SJCRH30 (cell line): ENCODE results near the gene SMG6. TPM values are rescaled to one million over a fixed set of nuclear protein-coding genes. Genes with fewer than 3 reads are reported as not detected.

Source experiments
- DNase-seq, 2 experiments: peaks; one replicate each; pipeline ENCODE4 v3.0.0-alpha.2; 2015 to 2020
- H3K27ac ChIP-seq: fragments of 250-450 bp; sonication (Bioruptor Pico); 2 replicates; pipeline ENCODE4 v1.5.1; 2020; ENCODE audit warnings: mild to moderate bottlenecking, moderate library complexity
- H3K27me3 ChIP-seq: fragments of 250-450 bp; sonication (Bioruptor Pico); 2 replicates; pipeline ENCODE4 v1.5.1; 2020; ENCODE audit warnings: mild to moderate bottlenecking, moderate library complexity
- H3K36me3 ChIP-seq: fragments of 250-450 bp; sonication (Bioruptor Pico); 2 replicates; pipeline ENCODE4 v1.5.1; 2020; ENCODE audit warnings: mild to moderate bottlenecking, moderate library complexity
- H3K4me1 ChIP-seq: fragments of 250-450 bp; sonication (Bioruptor Pico); 2 replicates; pipeline ENCODE4 v1.5.1; 2020; ENCODE audit warnings: mild to moderate bottlenecking, moderate library complexity
- H3K4me3 ChIP-seq: fragments of 250-450 bp; sonication (Bioruptor Pico); 2 replicates; pipeline ENCODE4 v1.5.1; 2020; ENCODE audit warnings: mild to moderate bottlenecking, moderate library complexity
- H3K9me3 ChIP-seq: fragments of 250-450 bp; sonication (Bioruptor Pico); replicated peaks from 2 replicates; pipeline ENCODE4 v1.5.1; 2020; ENCODE audit warnings: mild to moderate bottlenecking, moderate library complexity
- total RNA-seq: library from RNA; depleted of rRNA; stranded (reverse); fragments of >200 nt; shearing (Covaris generic); gene quantifications from 2 replicates; pipeline ENCODE4 v1.2.3, GENCODE V29; 2014

Gene SMG6
- total RNA-seq, 1 experiment from 2014 or later: 13.0 TPM

DNA sequence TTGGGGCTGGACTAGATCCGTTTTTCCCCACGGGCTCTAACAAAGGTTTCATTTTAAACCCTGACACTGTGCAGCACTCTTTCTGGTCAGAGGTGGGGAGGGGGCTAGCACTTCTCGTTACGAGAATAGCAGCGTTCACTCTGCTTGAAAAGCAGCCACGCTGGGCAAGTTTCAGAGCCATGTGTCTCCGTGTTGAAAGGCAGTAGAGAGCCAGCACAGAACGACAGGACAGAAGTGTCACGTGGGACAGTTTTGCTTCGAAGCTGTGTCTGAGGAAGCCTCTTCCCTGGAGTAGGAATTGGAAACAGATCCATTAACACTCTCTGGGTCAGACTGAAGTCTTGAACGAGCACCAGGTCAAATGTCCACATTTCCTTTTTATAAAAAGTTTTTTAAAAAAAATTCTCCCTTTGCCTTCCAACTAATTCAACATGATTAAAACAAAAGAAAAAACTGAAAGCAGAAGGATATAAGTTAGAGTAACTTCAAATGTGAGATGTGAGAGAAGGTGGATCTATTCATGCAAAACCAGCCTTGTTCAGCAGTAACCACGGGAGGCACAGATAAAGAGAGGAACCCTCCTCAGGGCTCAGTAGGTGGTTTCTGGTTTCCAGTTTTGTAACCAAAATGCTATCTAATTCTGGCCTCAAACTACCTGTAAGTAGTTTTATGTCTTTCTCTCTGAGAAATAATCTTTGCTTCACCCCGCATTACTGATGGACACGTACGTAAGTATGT is 65.0 kb downstream of the SMG6 start:
- Histone ChIP-seq H3K36me3 (no peaks in the 10 kb centered on the region; the same call in 1 of the 2 replicates), H3K4me1 (no peaks in the 10 kb centered on the region), H3K9me3 (no peaks in the 10 kb centered on the region), H3K27ac (no peak overlapping the region), H3K27me3 (no peaks in the 10 kb centered on the region), H3K4me3 (no peak overlapping the region)
- no peak for DNase-seq

DNA sequence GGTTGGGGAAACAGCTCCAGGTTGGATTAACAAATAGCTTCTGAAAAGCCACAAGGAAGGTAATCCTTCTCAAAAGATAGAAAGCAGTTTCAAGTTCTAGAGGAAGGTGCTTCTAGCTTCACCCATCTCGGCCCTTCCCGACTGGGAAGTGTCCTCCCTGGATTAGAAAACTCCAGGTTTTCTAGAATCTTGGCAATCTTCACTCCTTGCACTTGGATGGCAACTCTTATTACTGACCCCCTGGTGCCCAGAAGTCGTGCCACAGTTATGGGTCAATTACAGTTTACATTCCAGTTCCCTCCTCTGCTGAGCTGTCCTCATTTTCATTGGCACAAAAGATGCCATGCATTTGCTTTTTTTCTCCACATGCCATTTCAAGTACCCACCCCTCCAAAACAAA is 65.6 kb downstream of the SMG6 start:
- no peak for DNase-seq

DNA sequence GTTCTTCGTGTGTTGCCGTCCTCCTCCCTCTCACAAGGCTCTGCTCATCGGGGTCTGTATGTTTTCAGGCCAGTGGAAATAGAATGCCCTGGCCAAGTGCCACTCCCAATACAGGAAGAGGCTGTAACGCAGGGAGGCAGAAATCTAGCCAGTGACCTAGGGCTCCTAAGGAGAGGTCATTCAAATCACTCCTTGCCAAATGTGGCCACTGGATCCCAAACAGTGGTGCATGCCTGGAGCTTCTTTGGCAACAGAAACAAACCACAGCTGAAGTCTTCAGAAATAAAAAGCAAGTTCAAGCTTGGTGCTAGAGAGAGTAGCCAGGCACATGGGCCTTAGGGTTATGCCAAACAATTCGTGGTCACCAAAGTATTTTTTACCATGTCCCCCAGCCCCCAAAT is 66.1 kb downstream of the SMG6 start:
- H3K9me3 ChIP-seq: no peaks in the 10 kb centered on the region
- H3K27ac ChIP-seq: no peak overlapping the region
- H3K4me3 ChIP-seq: no peak overlapping the region
- no peaks in the 10 kb centered on the region; the same call in 1 of the 2 replicates for H3K36me3 ChIP-seq
- no peak for DNase-seq
- no peaks in the 10 kb centered on the region for H3K27me3 ChIP-seq
- H3K4me1 ChIP-seq: no peaks in the 10 kb centered on the region

More for the DNA sequence above, 65.6 kb downstream of the SMG6 start:
- Histone ChIP-seq H3K27ac (no peak overlapping the region), H3K4me1 (no peaks in the 10 kb centered on the region), H3K27me3 (no peaks in the 10 kb centered on the region), H3K9me3 (no peaks in the 10 kb centered on the region), H3K4me3 (no peak overlapping the region), H3K36me3 (no peaks in the 10 kb centered on the region; the same call in 1 of the 2 replicates)

DNA sequence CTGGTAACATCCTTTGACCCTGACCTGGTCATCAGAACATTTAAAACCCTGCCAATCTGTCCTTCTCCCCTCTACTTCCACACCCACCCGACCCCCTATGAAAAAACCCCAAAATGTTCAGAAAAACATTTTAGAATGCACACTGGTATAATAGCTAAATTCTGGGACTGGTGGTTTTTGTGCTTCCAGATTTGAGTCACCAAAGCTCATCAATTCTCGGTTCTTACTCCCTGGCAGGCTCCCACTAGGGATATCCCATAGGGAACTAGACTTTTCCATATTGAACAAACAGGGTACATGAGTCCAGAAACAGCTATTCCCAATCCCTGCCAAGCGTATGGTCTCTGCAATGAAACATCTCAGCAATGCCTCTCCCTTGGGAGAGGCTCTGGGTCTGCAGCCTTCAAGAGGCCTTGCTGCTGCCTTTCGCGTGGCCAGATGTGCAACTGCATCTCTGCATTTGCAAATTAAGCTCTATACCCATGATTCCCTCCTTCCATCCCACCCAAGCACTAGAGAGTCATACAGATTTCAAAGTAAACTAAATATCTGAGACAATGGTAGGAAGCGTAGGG is 67.7 kb downstream of the SMG6 start:
- no peaks in the 10 kb centered on the region for H3K4me1 ChIP-seq
- DNase-seq: no peak
- no peak overlapping the region for H3K27ac ChIP-seq
- H3K27me3 ChIP-seq: no peaks in the 10 kb centered on the region
- no peaks in the 10 kb centered on the region for H3K9me3 ChIP-seq
- no peak overlapping the region for H3K4me3 ChIP-seq
- no peaks in the 10 kb centered on the region; the same call in 1 of the 2 replicates for H3K36me3 ChIP-seq

DNA sequence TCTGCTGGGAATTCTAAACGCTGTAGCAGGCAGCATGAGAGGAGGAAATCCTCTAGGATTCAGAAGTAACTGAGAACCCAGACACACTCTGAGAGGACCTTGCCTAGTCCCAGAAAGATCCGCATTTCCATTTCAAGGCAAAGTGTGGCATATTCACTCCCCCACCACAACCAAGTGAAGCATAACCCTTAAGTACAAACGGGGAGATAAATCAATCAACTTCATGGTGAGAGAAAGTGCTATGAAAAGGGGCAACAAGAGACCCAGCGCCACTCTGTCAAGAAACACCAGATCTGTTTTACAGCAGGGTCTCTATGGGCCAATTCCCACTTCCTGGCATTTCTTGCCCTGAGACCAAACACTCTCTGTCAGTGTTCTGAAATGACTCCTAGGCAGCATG is 68.3 kb downstream of the SMG6 start:
- Histone ChIP-seq H3K4me1 (no peaks in the 10 kb centered on the region), H3K9me3 (no peaks in the 10 kb centered on the region), H3K27ac (no peak overlapping the region), H3K27me3 (no peaks in the 10 kb centered on the region), H3K36me3 (no peaks in the 10 kb centered on the region; the same call in 1 of the 2 replicates), H3K4me3 (no peak overlapping the region)
- DNase-seq: no peak

DNA sequence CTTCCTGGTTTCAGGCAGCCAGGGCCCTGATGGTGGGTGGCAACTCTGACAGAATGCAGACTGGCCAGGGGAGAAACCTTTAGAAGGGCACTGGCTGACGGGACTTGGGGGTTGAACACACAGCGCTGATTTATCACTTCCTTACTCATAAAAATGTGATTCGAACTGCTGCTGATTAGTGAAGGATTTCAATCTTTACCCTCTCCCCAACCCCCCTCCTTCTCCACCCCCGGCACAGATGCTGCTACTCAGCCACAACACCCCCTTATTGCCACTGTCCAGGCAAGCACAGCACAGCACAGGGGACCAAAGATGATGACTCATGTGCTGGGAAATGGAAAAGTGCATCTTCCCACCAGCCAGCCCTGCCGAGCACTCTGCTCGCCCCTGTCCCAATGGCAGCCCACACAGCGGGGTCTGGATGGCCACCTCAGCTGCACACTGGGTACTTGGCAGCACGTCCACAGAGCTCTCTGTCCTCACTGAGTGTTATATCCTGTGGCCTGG is 70.1 kb downstream of the SMG6 start:
- DNase-seq: no peak
- Histone ChIP-seq H3K4me1 (no peaks in the 10 kb centered on the region), H3K9me3 (no peaks in the 10 kb centered on the region), H3K27ac (no peak overlapping the region), H3K36me3 (no peaks in the 10 kb centered on the region; the same call in 1 of the 2 replicates), H3K27me3 (no peaks in the 10 kb centered on the region), H3K4me3 (no peak overlapping the region)

DNA sequence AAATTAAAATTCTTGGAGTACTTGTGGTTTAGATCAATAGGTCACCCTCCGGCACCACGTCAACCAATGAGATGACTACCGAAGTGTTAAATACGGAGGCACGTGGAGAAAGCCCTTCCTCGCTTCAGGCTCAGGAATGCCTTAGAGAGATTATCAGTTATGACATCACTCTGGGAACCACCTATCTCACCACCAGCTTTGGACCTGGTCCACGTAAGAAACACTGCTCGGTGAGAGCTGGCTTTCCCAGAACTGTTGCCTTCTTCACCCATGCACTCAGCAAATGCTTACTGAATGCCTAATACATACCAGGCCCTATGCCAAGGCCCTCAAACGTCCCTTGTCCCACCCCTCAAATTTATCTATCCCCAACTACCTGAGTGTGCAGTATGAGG is 71.3 kb downstream of the SMG6 start:
- Histone ChIP-seq H3K9me3 (no peaks in the 10 kb centered on the region), H3K4me3 (no peak overlapping the region), H3K4me1 (no peaks in the 10 kb centered on the region), H3K27ac (no peak overlapping the region), H3K36me3 (no peaks in the 10 kb centered on the region; the same call in 1 of the 2 replicates), H3K27me3 (no peaks in the 10 kb centered on the region)
- no peak for DNase-seq

DNA sequence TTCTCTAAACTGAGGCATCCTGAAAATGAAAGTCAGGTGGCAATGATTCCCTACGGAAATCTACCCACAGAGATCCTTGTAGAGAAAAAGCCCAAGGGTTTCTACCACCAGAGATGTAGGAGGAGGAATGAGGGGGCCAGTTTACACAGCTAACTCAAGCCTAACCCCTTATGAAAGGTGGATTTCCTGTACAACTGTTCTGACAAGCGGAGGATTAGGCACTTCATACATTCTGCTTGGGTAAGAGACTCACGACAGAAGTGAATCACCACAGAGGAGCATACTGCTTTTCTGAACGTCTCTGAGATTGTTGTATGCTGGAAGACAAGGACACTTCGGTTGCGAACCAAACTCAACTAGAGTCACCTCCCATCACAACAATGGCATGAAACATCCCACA is 72.7 kb downstream of the SMG6 start:
- Histone ChIP-seq H3K27ac (no peak overlapping the region), H3K4me1 (no peaks in the 10 kb centered on the region), H3K36me3 (no peaks in the 10 kb centered on the region), H3K4me3 (no peak overlapping the region), H3K27me3 (no peaks in the 10 kb centered on the region), H3K9me3 (no peaks in the 10 kb centered on the region)
- no peak for DNase-seq

DNA sequence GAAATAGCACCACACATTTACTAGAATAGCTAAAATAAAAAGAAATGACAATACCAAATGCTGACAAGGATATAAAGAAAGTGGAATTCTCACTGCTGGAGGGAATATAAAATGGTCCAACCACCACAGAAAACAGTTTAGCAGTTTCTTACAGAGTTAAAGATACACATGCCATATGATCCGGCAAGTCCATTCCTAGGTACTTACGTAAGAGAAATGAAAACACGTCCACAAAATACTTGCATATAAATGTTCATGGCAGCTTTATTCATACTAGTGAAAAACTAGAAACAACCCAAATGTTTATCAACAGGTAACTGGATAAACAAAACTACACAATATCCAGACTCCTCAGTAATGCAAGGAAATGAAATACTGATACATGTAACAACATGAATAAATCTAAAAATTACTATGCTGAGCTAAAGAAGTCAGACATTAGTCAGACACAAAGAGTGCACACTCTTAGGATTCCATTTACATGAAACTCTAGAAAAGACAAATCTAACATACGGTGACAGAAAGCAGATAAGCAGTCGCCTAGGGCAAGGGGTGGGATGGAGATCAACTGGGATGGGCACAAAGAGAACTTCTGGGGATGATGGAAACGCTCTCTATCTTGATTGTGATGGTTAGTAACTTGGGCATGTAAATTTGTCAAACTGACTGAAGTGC is 76.4 kb downstream of the SMG6 start:
- Histone ChIP-seq H3K9me3 (no peaks in the 10 kb centered on the region), H3K4me3 (no peak overlapping the region), H3K27me3 (no peaks in the 10 kb centered on the region), H3K36me3 (no peaks in the 10 kb centered on the region), H3K4me1 (no peaks in the 10 kb centered on the region), H3K27ac (no peak overlapping the region)
- no peak for DNase-seq

DNA sequence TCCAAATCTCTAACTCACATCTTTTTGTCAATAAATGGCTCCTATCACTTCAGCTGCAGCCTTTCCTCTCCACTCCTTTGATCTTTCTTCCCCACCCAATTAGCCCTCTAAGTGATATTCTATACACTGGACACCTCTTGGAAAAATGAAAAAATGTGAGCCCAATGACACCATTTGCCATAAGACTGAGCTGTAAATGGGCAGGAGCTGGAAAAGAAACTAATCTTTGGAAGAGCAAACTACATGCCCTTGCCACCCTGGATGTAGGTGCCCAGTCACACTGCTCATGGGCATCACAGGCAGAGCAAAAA is 80.0 kb downstream of the SMG6 start:
- Histone ChIP-seq H3K4me1 (no peaks in the 10 kb centered on the region), H3K27ac (peak overlapping the region; percentile 51; the same call in 1 of the 2 replicates), H3K9me3 (no peaks in the 10 kb centered on the region), H3K27me3 (no peaks in the 10 kb centered on the region), H3K4me3 (no peak overlapping the region), H3K36me3 (no peaks in the 10 kb centered on the region)
- no peak for DNase-seq

DNA sequence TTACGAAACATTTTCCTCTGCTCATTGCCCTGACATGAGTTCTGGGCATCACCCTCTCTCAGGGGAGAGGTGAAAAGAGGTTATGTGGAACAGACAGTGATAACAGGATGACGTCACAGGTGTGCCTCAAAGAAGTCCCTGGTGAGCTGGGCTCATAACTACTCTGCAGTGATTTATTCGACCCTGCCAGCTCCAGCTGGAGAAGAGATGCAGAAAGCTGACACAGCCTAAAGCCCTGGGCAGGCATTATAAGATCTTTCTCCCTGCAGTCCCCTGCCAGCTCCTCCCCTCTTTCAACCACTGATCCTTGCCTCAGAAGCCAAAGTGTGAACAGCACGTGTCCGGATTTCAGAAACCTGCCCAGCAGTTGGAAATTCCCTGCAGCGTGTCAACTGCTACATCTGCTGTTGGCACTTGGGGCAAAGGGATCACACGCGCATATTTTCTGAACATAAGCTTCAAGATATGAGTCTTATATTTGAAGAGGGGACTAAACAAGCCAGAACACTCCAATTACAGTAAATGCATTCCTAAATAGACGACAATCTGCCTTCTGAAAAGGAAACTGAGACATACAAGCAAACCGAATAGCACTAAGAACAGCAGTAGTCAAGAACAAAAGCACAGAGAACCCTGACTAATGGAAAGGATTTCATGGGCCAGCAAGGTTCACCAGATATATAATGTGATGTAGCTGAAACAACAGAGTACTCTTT is 80.5 kb downstream of the SMG6 start:
- no peaks in the 10 kb centered on the region for H3K36me3 ChIP-seq
- H3K9me3 ChIP-seq: no peaks in the 10 kb centered on the region
- H3K4me3 ChIP-seq: no peak overlapping the region
- H3K27ac ChIP-seq: peak overlapping the region; percentile 51; the same call in 1 of the 2 replicates
- H3K27me3 ChIP-seq: no peaks in the 10 kb centered on the region
- no peaks in the 10 kb centered on the region for H3K4me1 ChIP-seq
- peak; percentile 26 to 41 for DNase-seq

DNA sequence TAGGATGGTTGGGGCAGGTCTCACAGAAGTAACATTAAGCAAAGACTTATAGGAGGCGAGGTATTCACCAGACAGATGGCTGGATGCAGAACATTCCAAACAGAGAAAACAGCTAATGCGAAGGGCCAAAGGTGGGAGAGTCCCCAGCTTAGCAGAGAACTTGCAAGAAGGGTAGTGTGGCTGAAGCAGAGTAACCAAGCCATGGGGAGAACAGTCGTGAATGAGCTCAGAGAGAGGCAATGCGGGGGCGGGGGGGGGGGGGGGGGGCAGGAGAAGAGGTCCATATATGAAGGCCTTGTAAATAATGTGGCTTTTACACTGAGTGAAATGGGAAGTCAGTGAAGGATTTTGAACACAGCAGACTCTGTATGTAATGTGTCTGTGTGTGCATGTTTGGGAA is 81.3 kb downstream of the SMG6 start:
- no peaks in the 10 kb centered on the region for H3K4me1 ChIP-seq
- no peak overlapping the region for H3K27ac ChIP-seq
- DNase-seq: no peak

DNA sequence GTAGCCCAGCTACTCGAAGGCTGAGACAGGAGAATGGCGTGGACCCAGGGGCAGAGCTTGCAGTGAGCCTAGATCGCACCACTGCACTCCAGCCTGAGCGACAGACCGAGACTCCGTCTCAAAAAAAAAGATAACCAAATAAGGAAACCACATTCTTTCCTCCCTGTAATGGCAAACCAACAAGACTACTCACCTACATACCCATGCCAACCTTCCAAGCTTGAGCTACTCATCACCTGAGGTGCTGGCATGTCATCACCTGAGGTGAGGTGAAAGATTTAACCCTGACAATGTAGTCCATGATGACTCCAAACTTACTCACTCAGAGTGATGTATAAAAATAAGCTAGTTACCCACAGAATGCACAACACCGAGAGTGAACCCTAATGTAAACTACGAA is 85.2 kb downstream of the SMG6 start:
- Histone ChIP-seq H3K4me3 (no peak overlapping the region), H3K27ac (no peak overlapping the region), H3K36me3 (no peaks in the 10 kb centered on the region), H3K27me3 (no peaks in the 10 kb centered on the region), H3K9me3 (no peaks in the 10 kb centered on the region), H3K4me1 (peaks cover 11% of the 10 kb centered on the region)
- no peak for DNase-seq

More for the DNA sequence above, 81.3 kb downstream of the SMG6 start:
- Histone ChIP-seq H3K4me3 (no peak overlapping the region), H3K36me3 (no peaks in the 10 kb centered on the region), H3K27me3 (no peaks in the 10 kb centered on the region), H3K9me3 (no peaks in the 10 kb centered on the region)

DNA sequence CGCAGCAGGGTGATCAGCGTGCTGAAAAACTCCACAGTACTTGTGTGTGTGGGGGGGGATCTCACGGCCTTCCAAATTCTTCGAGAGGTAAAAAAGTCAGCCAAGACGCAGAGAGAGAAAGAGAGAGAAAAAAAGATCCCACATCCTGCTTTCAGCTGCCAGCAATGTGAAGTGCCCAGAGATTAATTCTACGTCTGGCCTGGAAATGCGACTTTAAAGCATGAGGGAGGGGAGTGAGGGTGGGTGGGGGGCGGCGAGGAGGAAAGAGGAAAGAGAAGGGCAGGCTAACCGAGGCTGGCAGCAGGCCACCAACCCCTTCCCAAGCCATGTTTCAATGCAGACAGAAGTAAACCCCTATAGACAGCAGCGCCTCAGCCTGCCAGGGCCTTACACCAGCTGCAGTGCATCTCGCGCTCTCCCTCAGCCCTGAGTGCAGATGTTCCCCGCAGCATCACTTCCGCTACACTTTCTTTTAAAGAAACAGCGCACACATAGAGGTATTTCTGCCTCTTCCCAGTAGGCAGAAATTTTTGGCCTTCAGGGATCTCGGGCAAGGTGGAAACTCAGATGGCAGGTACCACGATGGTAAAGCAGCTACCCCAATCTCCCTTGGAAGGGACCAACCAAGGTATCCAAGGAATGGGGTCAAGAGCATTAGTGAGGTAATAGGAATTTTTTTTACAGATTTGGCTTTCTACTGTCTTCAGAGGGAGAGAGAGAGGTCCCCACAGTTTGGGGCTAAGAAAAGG is 87.8 kb downstream of the SMG6 start:
- no peaks in the 10 kb centered on the region for H3K9me3 ChIP-seq
- peak overlapping the region; percentile 33 for H3K27ac ChIP-seq
- peak; percentile 53 to 65 for DNase-seq
- H3K36me3 ChIP-seq: no peaks in the 10 kb centered on the region
- H3K4me1 ChIP-seq: peaks cover 11% of the 10 kb centered on the region
- peak overlapping the region; percentile 32 for H3K4me3 ChIP-seq
- no peaks in the 10 kb centered on the region for H3K27me3 ChIP-seq
